Fibroblast of lung (primary cell): ENCODE measurements around the gene COL9A3. TPM values are rescaled to one million over a fixed set of nuclear protein-coding genes. Genes with fewer than 3 reads are reported as not detected.

Experiments used
- DNase-seq, 2 donors: peaks; one replicate each; pipeline versions ENCODE4 v3.0.0 to v3.0.0-alpha.2; 2010; ENCODE audit warnings: low read depth in 2 of 2
- H2AFZ ChIP-seq: 2 replicates; pipeline ENCODE4 v1.5.1; 2012; ENCODE audit warnings: low read length, control low read depth, inconsistent platforms
- H3K27ac ChIP-seq: 2 replicates; pipeline ENCODE4 v1.5.1; 2011; ENCODE audit warnings: low read length, control low read depth; ENCODE audit not compliant: insufficient read depth
- H3K27me3 ChIP-seq: 2 replicates; pipeline ENCODE4 v1.5.1; 2011; ENCODE audit warnings: mild to moderate bottlenecking, low read length; ENCODE audit not compliant: control insufficient read depth, insufficient read depth
- H3K36me3 ChIP-seq: 2 replicates; pipeline ENCODE4 v1.5.1; 2011; ENCODE audit warnings: low read length; ENCODE audit not compliant: control insufficient read depth, insufficient read depth
- H3K4me1 ChIP-seq: 2 replicates; pipeline ENCODE4 v1.5.1; 2011; ENCODE audit warnings: low read length; ENCODE audit not compliant: control insufficient read depth, insufficient read depth; ENCODE audit errors: extremely low read depth
- H3K4me2 ChIP-seq: 2 replicates; pipeline ENCODE4 v1.5.1; 2011; ENCODE audit warnings: low read length, control low read depth; ENCODE audit not compliant: insufficient read depth; ENCODE audit errors: extremely low read depth
- H3K4me3 ChIP-seq, 4 experiments: fragments of 200-600 bp in 1 of 4; sonication (generic) in 1 of 4; replicated peaks in 1 of 4; 2 replicates each; pipeline ENCODE4 v1.5.1; 2011 to 2016; ENCODE audit warnings: low read length in 4 of 4, low read depth in 3 of 4, mild to moderate bottlenecking in 3 of 4, control low read depth in 2 of 4, inconsistent platforms in 1 of 4, mixed read lengths in 1 of 4; ENCODE audit not compliant: insufficient read depth in 1 of 4; ENCODE audit errors: control extremely low read depth in 1 of 4
- H3K79me2 ChIP-seq: 2 replicates; pipeline ENCODE4 v1.5.1; 2012; ENCODE audit warnings: mild to moderate bottlenecking, low read length, inconsistent platforms; ENCODE audit not compliant: control insufficient read depth, insufficient read depth
- H3K9ac ChIP-seq: 2 replicates; pipeline ENCODE4 v1.5.1; 2011; ENCODE audit warnings: mild to moderate bottlenecking, low read length, control low read depth; ENCODE audit not compliant: insufficient read depth
- H3K9me3 ChIP-seq: 2 replicates; pipeline ENCODE4 v1.5.1; 2012; ENCODE audit warnings: low read depth, low read length; ENCODE audit not compliant: control insufficient read depth, insufficient read depth
- H4K20me1 ChIP-seq: 2 replicates; pipeline ENCODE4 v1.5.1; 2011; ENCODE audit warnings: low read length; ENCODE audit not compliant: control insufficient read depth, insufficient read depth; ENCODE audit errors: extremely low read depth
- CTCF ChIP-seq, 2 donors: IDR thresholded peaks in 1 of 2; conservative IDR thresholded peaks in 1 of 2; 1 replicate in 1 of 2; 2 replicates in 1 of 2; pipeline ENCODE4 v1.5.1; 2011 to 2012; ENCODE audit warnings: low read length in 2 of 2, control low read depth in 1 of 2, inconsistent platforms in 1 of 2, low read depth in 1 of 2, mild to moderate bottlenecking in 1 of 2
- EZH2 ChIP-seq: IDR thresholded peaks from 2 replicates; pipeline ENCODE4 v1.5.1; 2012; ENCODE audit warnings: low read length, control low read depth, mild to moderate bottlenecking; ENCODE audit errors: missing control alignments
- polyA plus RNA-seq, 2 donors: library from polyadenylated mRNA; depleted of rRNA in 1 of 2; stranded (reverse) in 1 of 2; unstranded in 1 of 2; fragments of >200 nt; gene quantifications; 2 replicates each; pipeline ENCODE4 v1.2.1, GENCODE V29; 2011 to 2012; ENCODE audit warnings: missing spikeins in 1 of 2
- total RNA-seq: library from RNA; depleted of rRNA; stranded (reverse); fragments of >200 nt; gene quantifications from 2 replicates; pipeline ENCODE4 v1.2.1, GENCODE V29; 2014

The COL9A3 gene
- total and polyA plus RNA-seq, 2 donors (not counting 1 experiment from before 2014, with no cell fraction given): 0.17 TPM

GRCh38 chr20:62822239-62822787 is 5.5 kb downstream of the COL9A3 start:
- no peak overlapping the region for H3K27ac ChIP-seq

GRCh38 chr20:62822788-62823651 is 6.2 kb downstream of the COL9A3 start:
- Histone ChIP-seq H2AFZ (no peak overlapping the region), H3K4me1 (peaks cover 13% of the 10 kb centered on the region), H3K4me2 (no peak overlapping the region), H3K27me3 (no peaks in the 10 kb centered on the region), H4K20me1 (no peaks in the 10 kb centered on the region), H3K36me3 (no peaks in the 10 kb centered on the region), H3K9ac (no peak overlapping the region), H3K4me3 (no peak overlapping the region), H3K79me2 (no peaks in the 10 kb centered on the region), H3K9me3 (no peaks in the 10 kb centered on the region), H3K27ac (no peak overlapping the region)
- TF ChIP-seq EZH2 (no peak), CTCF (conservative IDR thresholded peaks at IDR 0.05 in 1 of 2, IDR thresholded peaks at IDR 0.05 in 1 of 2; ENCODE audit: low read depth in 1 of 2, low read length in 2 of 2) (peak in 1 of 2 donors; percentile 7)
- no peak for DNase-seq

More at GRCh38 chr20:62822239-62822787, 5.5 kb downstream of the COL9A3 start:
- no peak for TF ChIP-seq EZH2
- TF ChIP-seq CTCF (conservative IDR thresholded peaks at IDR 0.05 in 1 of 2, IDR thresholded peaks at IDR 0.05 in 1 of 2; ENCODE audit: low read depth in 1 of 2, low read length in 2 of 2): no peak
- Histone ChIP-seq H4K20me1 (no peaks in the 10 kb centered on the region), H3K9ac (no peak overlapping the region), H3K9me3 (no peaks in the 10 kb centered on the region), H3K4me3 (no peak overlapping the region), H3K36me3 (no peaks in the 10 kb centered on the region), H3K4me1 (peaks cover 13% of the 10 kb centered on the region), H3K79me2 (no peaks in the 10 kb centered on the region), H2AFZ (no peak overlapping the region), H3K27me3 (no peaks in the 10 kb centered on the region), H3K4me2 (no peak overlapping the region)
- no peak for DNase-seq

- Histone ChIP-seq H2AFZ (no peak overlapping the region), H3K79me2 (no peaks in the 10 kb centered on the region), H3K27ac (no peak overlapping the region), H3K27me3 (no peaks in the 10 kb centered on the region), H3K4me1 (peaks cover 8% of the 10 kb centered on the region), H3K4me3 (no peak overlapping the region), H3K9me3 (no peaks in the 10 kb centered on the region), H3K4me2 (no peak overlapping the region), H4K20me1 (no peaks in the 10 kb centered on the region), H3K9ac (no peak overlapping the region), H3K36me3 (no peaks in the 10 kb centered on the region)
- TF ChIP-seq EZH2 (no peak), CTCF (conservative IDR thresholded peaks at IDR 0.05 in 1 of 2, IDR thresholded peaks at IDR 0.05 in 1 of 2; ENCODE audit: low read depth in 1 of 2, low read length in 2 of 2) (no peak)
- DNase-seq: no peak
Observed at GRCh38 chr20:62823688-62824475, 7.0 kb downstream of the COL9A3 start.
